Mesendoderm (in vitro differentiated cells): ENCODE data around the gene KCTD13.
"Not testable (repeated sequence)": the region's sequence is repeated elsewhere in the genome, so short reads cannot be mapped to it uniquely, and the experiment has no call there.

Experiments
- DNase-seq: peaks from one replicate; pipeline ENCODE4 v3.0.0; 2013
- H2AK5ac ChIP-seq: 2 replicates; pipeline ENCODE4 v1.6.1; 2013; ENCODE audit warnings: low read length, inconsistent platforms
- H2BK120ac ChIP-seq: 2 replicates; pipeline ENCODE4 v1.6.1; 2013; ENCODE audit warnings: low read depth, mild to moderate bottlenecking, low read length, moderate library complexity, mixed read lengths
- H2BK15ac ChIP-seq: replicated peaks from 2 replicates; pipeline ENCODE4 v1.6.1; 2013; ENCODE audit warnings: low read depth, mild to moderate bottlenecking, moderate library complexity
- H2BK5ac ChIP-seq: 2 replicates; pipeline ENCODE4 v1.6.1; 2013; ENCODE audit warnings: low read length, inconsistent platforms
- H3K18ac ChIP-seq: 2 replicates; pipeline ENCODE4 v1.6.1; 2013; ENCODE audit warnings: mild to moderate bottlenecking, low read length, mixed read lengths
- H3K23ac ChIP-seq: one replicate; pipeline ENCODE4 v1.6.1; 2013; ENCODE audit warnings: low read length
- H3K27ac ChIP-seq: 2 replicates; pipeline ENCODE4 v1.5.1; 2013; ENCODE audit warnings: low read depth, mild to moderate bottlenecking, inconsistent platforms, low read length, moderate library complexity
- H3K27me3 ChIP-seq: 2 replicates; pipeline ENCODE4 v1.6.1; 2013; ENCODE audit warnings: low read length, control low read depth, mild to moderate bottlenecking, inconsistent platforms; ENCODE audit not compliant: insufficient read depth, poor library complexity
- H3K36me3 ChIP-seq: 2 replicates; pipeline ENCODE4 v1.6.1; 2013; ENCODE audit warnings: low read length, inconsistent platforms; ENCODE audit not compliant: control insufficient read depth, insufficient read depth
- H3K4ac ChIP-seq: one replicate; pipeline ENCODE4 v1.6.1; 2013; ENCODE audit warnings: low read depth, mild to moderate bottlenecking, low read length, moderate library complexity
- H3K4me1 ChIP-seq: 2 replicates; pipeline ENCODE4 v1.6.1; 2013; ENCODE audit warnings: low read depth, low read length, inconsistent platforms; ENCODE audit not compliant: control insufficient read depth
- H3K4me2 ChIP-seq: 2 replicates; pipeline ENCODE4 v1.6.1; 2013; ENCODE audit warnings: low read length
- H3K4me3 ChIP-seq: 2 replicates; pipeline ENCODE4 v1.5.1; 2013; ENCODE audit warnings: mild to moderate bottlenecking, low read length
- H3K56ac ChIP-seq: one replicate; pipeline ENCODE4 v1.6.1; 2013; ENCODE audit warnings: low read length
- H3K79me1 ChIP-seq: 2 replicates; pipeline ENCODE4 v1.6.1; 2013; ENCODE audit warnings: low read length, inconsistent platforms
- H3K79me2 ChIP-seq: 2 replicates; pipeline ENCODE4 v1.6.1; 2013; ENCODE audit warnings: mild to moderate bottlenecking, low read length; ENCODE audit not compliant: control insufficient read depth, insufficient read depth
- H3K9ac ChIP-seq: 2 replicates; pipeline ENCODE4 v1.6.1; 2013; ENCODE audit warnings: low read length, inconsistent platforms
- H4K5ac ChIP-seq: one replicate; pipeline ENCODE4 v1.6.1; 2013; ENCODE audit warnings: low read length
- H4K8ac ChIP-seq: one replicate; pipeline ENCODE4 v1.6.1; 2013; ENCODE audit warnings: low read depth, mild to moderate bottlenecking, control low read depth, low read length, moderate library complexity
- WGBS: extraction: QIAGEN DNeasy Blood & Tissue Kit; methylation state at CpG from one replicate; pipeline ENCODE4 v1.1.7; 2013; ENCODE audit warnings: low lambda C conversion rate, missing lambda C conversion rate; ENCODE audit not compliant: insufficient coverage; ENCODE audit errors: extremely low coverage; 5-methylcytosine and 5-hydroxymethylcytosine counted together

Gene KCTD13

DNA sequence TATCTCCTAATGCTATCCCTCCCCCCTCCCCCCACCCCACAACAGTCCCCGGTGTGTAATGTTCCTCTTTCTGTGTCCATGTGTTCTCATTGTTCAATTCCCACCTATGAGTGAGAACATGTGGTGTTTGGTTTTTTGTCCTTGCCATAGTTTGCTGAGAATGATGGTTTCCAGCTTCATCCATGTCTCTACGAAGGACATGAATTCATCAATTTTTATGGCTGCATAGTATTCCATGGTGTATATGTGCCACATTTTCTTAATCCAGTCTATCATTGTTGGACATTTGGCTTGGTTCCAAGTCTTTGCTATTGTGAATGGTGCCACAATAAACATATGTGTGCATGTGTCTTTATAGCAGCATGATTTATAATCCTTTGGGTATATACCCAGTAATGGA lies 5.7 kb upstream of the KCTD13 start:
- not testable (repeated sequence) for H3K79me1 ChIP-seq, H3K4me1 ChIP-seq, H3K4me3 ChIP-seq, H3K9ac ChIP-seq, H2AK5ac ChIP-seq, H2BK120ac ChIP-seq, H2BK15ac ChIP-seq, H4K5ac ChIP-seq, H3K36me3 ChIP-seq, H4K8ac ChIP-seq, H2BK5ac ChIP-seq, H3K27me3 ChIP-seq, H3K79me2 ChIP-seq, H3K4ac ChIP-seq, H3K18ac ChIP-seq, H3K56ac ChIP-seq, H3K23ac ChIP-seq, H3K27ac ChIP-seq, H3K4me2 ChIP-seq, DNase-seq
- no CpG with 5 or more reads among the region's 2 CpGs for WGBS

DNA sequence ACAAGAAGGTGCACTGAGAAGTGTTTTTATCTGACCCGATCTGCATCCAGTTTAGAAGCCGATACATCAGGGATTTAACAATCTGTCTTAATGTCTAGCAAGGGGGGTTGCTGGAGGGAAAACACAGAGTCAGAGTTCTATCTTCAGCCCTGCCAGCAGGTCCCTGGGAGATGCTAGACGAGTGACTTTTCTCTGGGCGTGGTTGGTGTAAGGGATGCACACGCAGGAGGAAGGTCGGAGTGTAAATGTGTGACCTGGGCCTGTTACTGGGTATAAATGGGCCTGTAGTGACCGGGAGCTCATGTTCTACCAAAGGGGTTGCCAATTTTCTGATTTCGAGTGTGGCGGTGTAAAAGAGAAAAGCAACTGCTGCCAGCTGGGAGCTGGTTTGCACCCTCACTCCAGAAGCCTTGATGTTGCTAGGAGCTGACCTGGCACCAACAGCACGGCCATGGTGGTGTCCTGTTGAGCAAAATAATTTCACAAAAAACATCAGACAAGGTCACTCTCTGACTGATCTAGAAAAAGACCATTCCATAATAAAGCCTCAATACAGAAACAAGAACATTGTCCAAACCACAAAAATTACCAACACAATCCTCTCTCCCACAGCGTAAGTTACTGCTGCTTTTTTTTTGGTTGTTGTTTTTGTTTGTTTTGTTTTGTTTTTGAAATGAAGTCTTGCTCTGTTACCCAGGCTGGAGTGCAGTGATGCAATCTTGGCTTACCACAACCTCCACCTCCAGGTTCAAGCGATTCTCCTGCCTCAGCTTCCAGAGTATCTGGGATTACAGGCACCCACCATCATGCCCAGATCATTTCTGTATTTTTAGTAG lies 1.3 kb upstream of the KCTD13 start:
- H3K9ac ChIP-seq = peak overlapping the region; percentile 96
- no peak overlapping the region for H3K27ac ChIP-seq
- H2AK5ac ChIP-seq = peak overlapping the region; percentile 51
- no peak overlapping the region for H3K18ac ChIP-seq
- no peak overlapping the region for H2BK5ac ChIP-seq
- H2BK120ac ChIP-seq = no peak overlapping the region
- no CpG with 5 or more reads among the region's 12 CpGs for WGBS
- no peaks in the 10 kb centered on the region for H3K79me2 ChIP-seq
- H3K56ac ChIP-seq = peak overlapping the region; percentile 99
- DNase-seq = no peak
- H3K36me3 ChIP-seq = no peaks in the 10 kb centered on the region
- H4K5ac ChIP-seq = no peak overlapping the region
- peak overlapping the region; percentile 31 for H3K23ac ChIP-seq
- no peak overlapping the region for H3K4me3 ChIP-seq
- H3K27me3 ChIP-seq = no peaks in the 10 kb centered on the region
- H2BK15ac ChIP-seq = no peak overlapping the region
- no peak overlapping the region for H4K8ac ChIP-seq
- no peak overlapping the region for H3K4ac ChIP-seq
- H3K4me2 ChIP-seq = peak overlapping the region; percentile 99
- H3K4me1 ChIP-seq = peaks cover 6% of the 10 kb centered on the region
- H3K79me1 ChIP-seq = peaks cover 4% of the 10 kb centered on the region

DNA sequence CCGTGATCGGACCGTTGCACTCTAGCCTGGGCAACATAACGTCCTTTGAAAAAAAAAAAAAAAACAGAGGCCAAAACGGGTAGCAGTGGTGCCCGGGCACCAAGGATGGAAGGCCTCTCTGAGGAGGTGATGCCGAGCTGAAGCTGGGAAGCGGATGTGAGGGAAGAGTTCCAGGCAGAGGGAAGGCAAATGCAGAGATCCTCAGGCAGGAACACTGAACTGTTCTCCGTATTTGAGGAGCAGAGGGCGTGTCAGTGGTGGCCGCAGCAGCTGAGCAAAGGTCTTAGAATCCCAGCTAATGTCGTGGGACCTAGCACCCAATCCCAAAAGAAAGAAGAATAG lies 656 bp upstream of the KCTD13 start:
- peak overlapping the region; percentile 11 for H3K4ac ChIP-seq
- H4K8ac ChIP-seq = no peak overlapping the region
- no peak overlapping the region for H2BK15ac ChIP-seq
- peak overlapping the region; percentile 5 for H3K27ac ChIP-seq
- H3K4me2 ChIP-seq = peak overlapping the region; percentile 99
- H3K4me3 ChIP-seq = peak overlapping the region; percentile 62
- H3K36me3 ChIP-seq = no peaks in the 10 kb centered on the region
- H2BK120ac ChIP-seq = no peak overlapping the region
- peak overlapping the region; percentile 96 for H3K9ac ChIP-seq
- peaks cover 4% of the 10 kb centered on the region for H3K79me1 ChIP-seq
- H3K56ac ChIP-seq = peak overlapping the region; percentile 99
- peaks cover 6% of the 10 kb centered on the region for H3K4me1 ChIP-seq
- no peak overlapping the region for H3K23ac ChIP-seq
- no peak overlapping the region for H2BK5ac ChIP-seq
- no peak overlapping the region for H4K5ac ChIP-seq
- no peak for DNase-seq
- H2AK5ac ChIP-seq = no peak overlapping the region
- no CpG with 5 or more reads among the region's 12 CpGs for WGBS
- no peaks in the 10 kb centered on the region for H3K79me2 ChIP-seq
- H3K27me3 ChIP-seq = no peaks in the 10 kb centered on the region
- H3K18ac ChIP-seq = peak overlapping the region; percentile 55

DNA sequence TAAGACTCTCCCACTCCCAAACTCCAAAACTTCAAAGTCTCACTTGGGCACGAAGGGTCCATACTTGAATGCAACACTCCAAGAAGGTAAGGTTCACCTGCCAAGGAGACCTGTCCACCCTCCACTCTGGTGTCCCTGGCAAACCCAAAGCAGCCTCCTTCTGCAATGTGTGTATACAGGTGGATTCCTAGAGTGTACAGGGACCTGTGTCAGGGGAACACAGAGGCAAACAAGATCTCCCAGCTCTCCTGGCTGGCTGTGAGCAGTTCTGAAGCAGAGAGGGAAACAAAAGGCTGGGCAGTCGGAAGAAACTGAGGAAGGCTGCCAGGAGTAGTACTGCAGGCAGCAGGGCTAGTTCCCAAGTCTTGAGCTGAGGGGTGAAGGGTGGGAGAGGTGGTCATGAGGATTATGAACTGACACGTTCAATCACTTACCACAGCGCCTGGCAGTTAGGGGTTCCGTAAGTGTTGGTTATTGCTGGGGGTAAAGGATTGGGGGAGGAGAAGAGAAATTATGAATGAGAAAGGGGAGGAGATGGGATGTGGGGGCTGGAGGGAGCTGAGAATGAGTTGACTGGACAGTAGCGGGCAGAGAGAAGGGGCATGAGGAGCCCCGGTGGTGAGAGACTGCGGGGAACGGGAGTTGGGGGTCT lies 795 bp downstream of the KCTD13 start:
- H3K23ac ChIP-seq = no peak overlapping the region
- H2BK120ac ChIP-seq = no peak overlapping the region
- peak overlapping the region; percentile 88 for H3K18ac ChIP-seq
- no peak overlapping the region for H4K5ac ChIP-seq
- H2BK5ac ChIP-seq = no peak overlapping the region
- H3K27me3 ChIP-seq = no peaks in the 10 kb centered on the region
- no peak overlapping the region for H3K27ac ChIP-seq
- H2BK15ac ChIP-seq = no peak overlapping the region
- peak overlapping the region; percentile 77 for H3K4me2 ChIP-seq
- H3K4me3 ChIP-seq = peak overlapping the region; percentile 94
- H2AK5ac ChIP-seq = no peak overlapping the region
- no CpG with 5 or more reads among the region's 9 CpGs for WGBS
- H3K4ac ChIP-seq = peak overlapping the region; percentile 65
- peaks cover 6% of the 10 kb centered on the region for H3K4me1 ChIP-seq
- DNase-seq = no peak
- peaks cover 4% of the 10 kb centered on the region for H3K79me1 ChIP-seq
- H3K36me3 ChIP-seq = no peaks in the 10 kb centered on the region
- H4K8ac ChIP-seq = no peak overlapping the region
- H3K79me2 ChIP-seq = no peaks in the 10 kb centered on the region
- H3K9ac ChIP-seq = peak overlapping the region; percentile 96
- H3K56ac ChIP-seq = peak overlapping the region; percentile 98

- no peak overlapping the region for H3K56ac ChIP-seq
- no peak overlapping the region for H3K4me3 ChIP-seq
- no peak overlapping the region for H2BK5ac ChIP-seq
- H3K4me1 ChIP-seq = peaks cover 6% of the 10 kb centered on the region
- H3K79me2 ChIP-seq = no peaks in the 10 kb centered on the region
- DNase-seq = no peak
- H3K27me3 ChIP-seq = no peaks in the 10 kb centered on the region
- H3K4ac ChIP-seq = no peak overlapping the region
- no peak overlapping the region for H2BK15ac ChIP-seq
- no peak overlapping the region for H3K23ac ChIP-seq
- no peak overlapping the region for H3K18ac ChIP-seq
- no CpG with 5 or more reads among the region's 12 CpGs for WGBS
- no peak overlapping the region for H4K8ac ChIP-seq
- H3K4me2 ChIP-seq = no peak overlapping the region
- H3K79me1 ChIP-seq = peaks cover 4% of the 10 kb centered on the region
- H3K36me3 ChIP-seq = no peaks in the 10 kb centered on the region
- H3K27ac ChIP-seq = no peak overlapping the region
- H2AK5ac ChIP-seq = no peak overlapping the region
- no peak overlapping the region for H4K5ac ChIP-seq
- no peak overlapping the region for H3K9ac ChIP-seq
- H2BK120ac ChIP-seq = no peak overlapping the region
These were observed 3.0 kb downstream of the KCTD13 start for GRCh38 chr16:29922986-29923501.
